Skeletal muscle cell (primary cell): ENCODE measurements around the gene C2CD2L.
A peak's percentile ranks its signal among the peaks of the same experiment; 100 is the strongest.
"Not testable (repeated sequence)": the region's sequence is repeated elsewhere in the genome, so short reads cannot be mapped to it uniquely, and the experiment has no call there.

Experiments
- DNase-seq: peaks from one replicate; pipeline ENCODE4 v3.0.0-alpha.2; 2010; ENCODE audit warnings: low read depth
- H3K4me3 ChIP-seq: 2 replicates; pipeline ENCODE4 v1.5.1; 2011; ENCODE audit warnings: low read depth, mild to moderate bottlenecking, control low read depth, low read length, moderate library complexity

The C2CD2L gene

DNA sequence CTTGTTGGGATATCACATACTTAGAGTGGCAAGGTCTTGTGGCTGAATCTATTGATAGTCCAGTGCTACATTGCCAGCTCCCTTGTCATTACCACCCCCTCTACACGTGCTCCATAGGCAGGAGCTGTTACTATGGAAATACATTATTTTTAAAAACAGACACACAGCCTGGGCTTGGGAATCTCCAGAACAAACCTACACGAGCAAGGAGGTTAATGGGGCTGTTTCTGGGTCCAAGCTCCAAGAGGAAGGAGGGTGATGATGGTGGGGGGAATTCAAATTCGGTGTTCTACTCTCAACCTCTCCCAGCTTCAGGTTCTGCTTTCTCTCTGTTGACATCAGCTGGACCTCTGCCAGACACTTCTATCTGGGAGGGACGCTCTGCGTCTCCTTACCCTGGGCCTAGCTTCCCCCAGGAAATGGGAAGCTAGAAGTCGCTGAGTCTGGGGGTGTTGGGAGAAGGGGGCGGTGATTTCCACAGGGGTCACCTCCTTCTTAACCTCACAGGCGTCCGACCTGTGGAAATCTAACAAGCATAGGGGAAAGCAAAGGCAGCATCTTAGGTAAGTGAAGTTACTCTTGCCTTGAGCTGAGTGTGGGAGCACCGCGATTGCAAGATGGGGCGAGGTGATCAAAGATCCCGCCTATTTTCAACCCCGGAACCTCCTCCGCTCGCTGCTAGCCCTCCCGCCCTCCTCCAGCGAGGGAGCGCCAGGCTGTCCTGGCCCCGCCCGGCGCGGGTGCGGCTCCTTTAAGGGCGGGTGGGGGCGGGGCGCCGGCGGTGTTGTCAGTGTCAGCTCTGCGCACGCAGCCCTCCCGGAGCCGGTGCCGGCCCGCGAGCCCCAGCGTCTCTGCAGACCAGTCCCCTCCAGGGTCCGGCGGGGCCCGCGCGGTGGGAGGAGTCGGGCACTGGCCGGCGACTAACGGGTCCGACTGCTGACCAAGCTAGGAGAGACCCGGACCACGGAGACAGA, at the start of gene C2CD2L:
Gene C2CD2L, plus strand, starts transcription at position 781 of the 974 bp plus-strand sequence. CDS start 398 bp downstream, outside the sequence.
- H3K4me3 ChIP-seq: peak within 1 kb of the TSS; percentile 75
- DNase-seq: peak; percentile 66

DNA sequence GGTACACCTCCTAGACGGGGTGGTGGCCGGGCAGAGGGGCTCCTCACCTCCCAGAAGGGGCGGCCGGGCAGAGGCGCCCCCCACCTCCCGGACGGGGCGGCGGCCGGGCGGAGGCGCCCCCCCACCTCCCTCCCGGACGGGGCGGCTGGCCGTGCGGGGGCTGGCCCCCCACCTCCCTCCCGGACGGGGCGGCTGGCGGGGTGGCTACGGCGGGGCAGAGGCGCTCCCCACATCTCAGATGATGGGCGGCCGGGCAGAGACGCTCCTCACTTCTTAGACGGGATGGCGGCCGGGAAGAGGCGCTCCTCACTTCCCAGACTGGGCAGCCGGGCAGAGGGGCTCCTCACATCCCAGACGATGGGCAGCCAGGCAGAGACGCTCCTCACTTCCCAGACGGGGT, 48.0 kb upstream of the C2CD2L start:
- H3K4me3 ChIP-seq, DNase-seq: not testable (repeated sequence)

DNA sequence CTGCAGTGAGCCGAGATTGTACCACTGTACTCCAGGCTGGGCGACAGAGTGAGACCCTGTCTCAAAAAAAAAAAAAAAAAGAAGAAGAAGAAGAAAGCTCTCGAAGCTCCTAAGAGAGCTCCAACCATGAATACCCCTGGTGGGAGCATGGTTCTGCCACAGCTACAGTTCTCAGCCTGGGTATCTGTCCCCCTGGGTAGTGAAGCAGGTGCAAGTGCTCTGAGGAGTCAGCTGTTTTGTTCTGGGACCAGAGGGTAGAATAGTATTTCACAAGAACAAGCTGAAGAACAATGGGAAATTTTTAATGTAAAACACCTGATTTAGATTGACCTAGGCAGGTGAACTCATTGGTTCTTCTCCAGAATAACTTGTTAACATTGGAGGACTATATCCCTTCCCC, 45.9 kb upstream of the C2CD2L start:
- no peak for DNase-seq
- H3K4me3 ChIP-seq: no peak overlapping the region

DNA sequence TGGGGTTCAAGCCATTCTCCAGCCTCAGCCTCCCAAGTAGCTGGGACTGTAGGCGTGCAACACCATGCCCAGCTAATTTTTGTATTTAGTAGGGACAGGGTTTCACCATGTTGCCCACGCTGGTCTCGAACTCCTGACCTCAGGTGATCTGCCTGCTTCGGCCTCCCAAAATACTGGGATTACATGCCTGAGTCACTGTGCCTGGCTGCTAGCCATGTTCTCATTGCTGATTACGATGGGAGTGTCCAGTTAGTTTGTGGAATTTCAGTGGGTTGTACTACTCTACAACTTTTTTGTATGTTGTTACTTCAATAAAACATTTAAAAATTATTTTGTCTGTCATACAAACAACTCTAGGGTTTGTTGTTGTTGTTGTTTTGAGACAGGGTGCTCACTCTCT, 44.4 kb upstream of the C2CD2L start:
- no peak overlapping the region for H3K4me3 ChIP-seq
- no peak for DNase-seq

DNA sequence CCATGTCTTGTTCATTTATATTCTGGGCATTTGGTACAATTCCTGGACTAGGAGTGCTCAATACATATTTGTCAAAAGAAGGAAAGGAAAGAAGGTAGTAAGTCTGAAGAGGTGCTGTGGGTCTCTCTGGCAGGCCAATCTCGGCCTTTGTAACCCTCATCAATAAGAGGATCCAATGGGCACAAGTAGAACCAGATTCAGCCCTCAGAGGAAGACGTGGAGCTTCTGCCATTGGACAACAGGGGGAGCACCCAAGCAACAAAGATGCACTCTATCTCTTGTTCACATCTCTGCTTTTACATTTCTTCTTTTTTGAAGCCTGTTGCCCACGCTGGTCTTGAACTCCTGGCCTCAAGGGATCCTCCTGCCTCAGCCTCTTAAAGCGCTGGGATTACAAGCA, 41.8 kb upstream of the C2CD2L start:
- DNase-seq: no peak

DNA sequence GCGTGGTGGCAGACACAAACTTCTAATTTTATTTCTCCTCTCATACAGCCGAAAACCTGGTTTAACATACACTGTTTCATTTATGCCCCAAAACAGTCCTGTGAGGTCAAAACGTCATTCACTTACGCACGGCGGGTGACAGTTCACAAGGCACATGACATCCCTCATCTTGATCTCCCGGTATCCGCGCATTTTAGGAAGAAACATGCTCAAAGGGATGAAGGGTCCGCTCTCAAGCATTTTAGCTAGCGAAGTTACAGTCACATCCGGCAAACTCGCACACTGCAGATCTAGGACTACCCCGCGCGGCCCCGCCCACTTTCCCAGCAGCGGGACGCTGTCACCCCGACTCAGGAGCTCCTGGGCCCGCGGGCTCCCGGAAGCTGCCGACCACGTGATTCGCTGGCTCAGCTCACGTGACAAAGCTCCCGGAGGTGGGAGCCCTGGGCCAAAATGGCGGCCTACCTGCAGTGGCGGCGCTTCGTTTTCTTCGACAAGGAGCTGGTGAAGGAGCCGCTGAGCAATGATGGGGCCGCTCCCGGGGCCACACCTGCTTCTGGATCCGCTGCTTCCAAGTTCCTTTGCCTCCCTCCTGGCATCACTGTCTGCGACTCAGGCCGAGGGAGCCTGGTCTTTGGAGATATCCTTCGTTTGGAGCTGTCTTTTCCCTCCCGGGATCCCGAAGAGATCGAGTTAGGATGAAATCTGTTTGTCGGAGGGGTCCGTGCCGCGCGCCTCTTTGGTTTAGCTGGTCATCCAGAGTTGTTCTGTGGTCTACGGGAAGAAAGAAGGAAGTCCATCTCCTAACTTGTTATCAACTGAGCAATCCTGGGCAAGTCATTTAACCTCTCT, 39.5 kb upstream of the C2CD2L start, which contains the start of gene VPS11:
Gene VPS11, plus strand, starts transcription at position 448 of the 852 bp plus-strand sequence. Its CDS starts 6 bp downstream, at position 454.
- peak within 1 kb of the TSS; percentile 83 for H3K4me3 ChIP-seq
- DNase-seq: peak; percentile 78

More for the DNA sequence above, 41.8 kb upstream of the C2CD2L start:
- H3K4me3 ChIP-seq: no peak overlapping the region

DNA sequence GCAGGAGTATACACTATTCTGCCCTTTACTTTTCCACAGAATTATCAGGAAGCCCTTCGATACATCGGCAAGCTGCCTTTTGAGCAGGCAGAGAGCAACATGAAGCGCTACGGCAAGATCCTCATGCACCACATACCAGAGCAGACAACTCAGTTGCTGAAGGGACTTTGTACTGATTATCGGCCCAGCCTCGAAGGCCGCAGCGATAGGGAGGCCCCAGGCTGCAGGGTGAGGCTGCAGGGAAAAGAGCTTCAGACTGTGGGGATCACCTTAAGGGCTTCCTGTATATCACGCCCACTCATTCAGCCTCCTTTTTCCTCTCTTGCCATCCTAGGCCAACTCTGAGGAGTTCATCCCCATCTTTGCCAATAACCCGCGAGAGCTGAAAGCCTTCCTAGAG, 29.3 kb upstream of the C2CD2L start:
- no peak overlapping the region for H3K4me3 ChIP-seq
- no peak for DNase-seq

DNA sequence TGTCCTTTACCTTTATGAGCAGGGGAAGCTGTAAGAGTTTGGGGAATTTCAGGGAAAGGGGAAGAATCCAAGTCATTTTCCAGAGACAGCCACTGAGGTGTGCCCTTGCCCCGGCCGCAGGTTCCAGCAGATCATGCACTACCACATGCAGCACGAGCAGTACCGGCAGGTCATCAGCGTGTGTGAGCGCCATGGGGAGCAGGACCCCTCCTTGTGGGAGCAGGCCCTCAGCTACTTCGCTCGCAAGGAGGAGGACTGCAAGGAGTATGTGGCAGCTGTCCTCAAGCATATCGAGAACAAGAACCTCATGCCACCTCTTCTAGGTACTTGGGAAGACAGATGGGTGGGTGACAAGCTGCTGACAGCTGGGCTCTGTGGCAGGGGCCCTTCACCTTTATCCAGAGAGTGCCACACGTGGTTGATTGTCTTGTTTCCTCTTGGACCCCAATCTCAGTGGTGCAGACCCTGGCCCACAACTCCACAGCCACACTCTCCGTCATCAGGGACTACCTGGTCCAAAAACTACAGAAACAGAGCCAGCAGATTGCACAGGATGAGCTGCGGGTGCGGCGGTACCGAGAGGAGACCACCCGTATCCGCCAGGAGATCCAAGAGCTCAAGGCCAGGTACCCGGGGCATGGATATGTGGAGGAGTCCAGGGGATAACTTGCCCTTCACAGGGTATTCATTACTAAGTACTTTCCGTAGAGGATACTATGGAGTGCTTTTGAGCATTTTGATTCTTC, 28.3 kb upstream of the C2CD2L start:
- DNase-seq: no peak
- H3K4me3 ChIP-seq: no peak overlapping the region

DNA sequence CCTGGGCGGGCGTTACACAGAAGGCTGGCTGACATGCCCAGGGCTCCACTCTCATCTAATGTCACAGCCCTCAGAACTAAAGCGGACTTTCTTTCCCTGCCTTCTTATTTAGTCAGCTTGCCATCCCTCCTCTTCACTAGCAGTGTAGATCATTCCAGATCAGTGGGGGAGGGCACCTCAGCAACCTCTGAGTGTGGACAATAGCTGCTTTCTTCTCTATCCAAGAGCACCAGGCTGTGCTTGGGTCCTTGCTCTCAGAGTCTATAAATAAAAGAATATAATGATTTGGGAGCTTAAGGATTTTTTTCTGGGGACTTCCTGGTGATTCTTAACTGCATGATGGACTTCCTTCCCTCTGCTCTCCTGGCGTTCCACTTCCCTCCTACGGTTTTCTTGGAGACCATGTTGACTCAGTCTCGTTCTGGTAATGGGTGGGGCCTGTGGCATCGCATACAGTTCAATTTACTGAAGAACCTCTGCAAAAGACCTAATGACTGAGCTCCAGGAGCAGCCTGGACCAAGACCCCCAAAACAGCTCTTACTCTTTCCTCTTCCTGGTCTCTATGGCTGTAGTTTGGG, 25.4 kb upstream of the C2CD2L start:
- DNase-seq: no peak
- H3K4me3 ChIP-seq: no peak overlapping the region

DNA sequence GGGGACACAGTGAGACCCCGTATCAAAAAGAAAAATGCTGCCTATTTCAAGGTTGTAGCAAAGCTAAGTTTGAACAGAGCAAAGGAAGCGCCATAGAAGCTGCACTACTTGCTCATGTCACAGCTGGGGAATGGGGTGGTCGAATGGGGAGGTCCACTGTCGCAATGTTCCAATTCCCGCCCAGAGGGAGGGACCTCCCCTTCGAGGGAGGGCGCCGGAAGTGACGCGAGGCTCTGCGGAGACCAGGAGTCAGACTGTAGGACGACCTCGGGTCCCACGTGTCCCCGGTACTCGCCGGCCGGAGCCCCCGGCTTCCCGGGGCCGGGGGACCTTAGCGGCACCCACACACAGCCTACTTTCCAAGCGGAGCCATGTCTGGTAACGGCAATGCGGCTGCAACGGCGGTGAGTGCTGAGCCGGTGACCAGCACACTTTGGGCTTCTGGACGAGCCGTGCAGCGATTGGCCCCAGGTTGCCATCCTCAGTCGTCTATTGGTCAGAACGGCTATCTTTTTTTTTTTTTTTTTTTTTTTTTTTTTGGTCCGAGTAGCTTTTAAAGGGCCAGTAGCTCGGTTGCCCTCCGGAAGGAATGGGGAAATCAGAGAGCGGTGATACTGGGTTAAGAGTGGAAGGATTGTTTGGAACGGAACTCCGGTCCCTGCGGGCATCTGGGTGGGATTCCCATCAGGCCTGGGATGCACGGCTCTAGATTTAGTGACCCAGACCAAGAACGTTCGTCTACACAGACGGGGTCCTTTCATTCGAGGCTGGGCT, 22.3 kb upstream of the C2CD2L start, which contains the start of gene HMBS:
Gene HMBS, plus strand, starts transcription at position 219 of the 774 bp plus-strand sequence. Its CDS starts 153 bp downstream, at position 372.
- peak within 1 kb of the TSS; percentile 86 for H3K4me3 ChIP-seq
- peak; percentile 88 for DNase-seq

DNA sequence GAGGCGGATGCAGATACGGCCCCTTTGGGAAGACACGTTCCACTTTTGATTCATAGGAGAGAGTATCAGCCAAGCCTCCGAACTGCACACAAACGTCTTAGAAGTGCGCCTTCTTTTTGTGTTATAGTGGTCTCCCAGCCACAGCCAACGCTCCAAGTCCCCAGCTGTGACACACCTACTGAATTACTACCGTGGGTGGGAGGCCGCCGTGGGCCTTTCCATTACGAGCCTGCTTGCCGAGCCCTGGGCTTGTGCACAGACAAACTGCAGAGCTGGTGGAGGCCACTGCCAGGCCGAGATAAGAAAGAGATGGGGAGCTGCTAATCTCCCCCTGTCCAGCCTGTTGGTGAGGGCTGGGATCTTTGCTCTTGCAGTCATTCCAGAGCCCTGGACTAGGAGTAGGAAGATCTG, 21.7 kb upstream of the C2CD2L start:
- H3K4me3 ChIP-seq: peak overlapping the region; percentile 86
- DNase-seq: no peak

DNA sequence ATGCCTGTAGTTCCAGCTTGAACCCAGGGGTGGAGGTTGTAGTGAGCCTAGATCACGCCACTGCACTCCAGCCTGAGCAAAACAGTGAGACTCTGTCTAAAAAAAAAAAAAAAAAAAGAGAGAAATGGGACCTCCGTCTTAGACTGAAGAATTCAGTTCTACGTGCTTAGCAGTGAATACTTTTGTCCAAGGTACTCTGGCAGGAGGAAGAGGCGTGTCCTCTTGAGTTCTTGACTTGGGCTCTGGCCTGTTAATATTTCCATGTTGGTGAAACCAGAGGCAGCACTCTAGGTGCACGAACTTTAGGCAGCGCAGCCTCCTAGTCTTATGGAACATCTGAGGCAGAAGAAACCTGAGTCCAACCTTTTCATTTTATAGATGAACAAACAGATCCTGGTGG, 20.0 kb upstream of the C2CD2L start:
- DNase-seq: no peak
- no peak overlapping the region for H3K4me3 ChIP-seq

DNA sequence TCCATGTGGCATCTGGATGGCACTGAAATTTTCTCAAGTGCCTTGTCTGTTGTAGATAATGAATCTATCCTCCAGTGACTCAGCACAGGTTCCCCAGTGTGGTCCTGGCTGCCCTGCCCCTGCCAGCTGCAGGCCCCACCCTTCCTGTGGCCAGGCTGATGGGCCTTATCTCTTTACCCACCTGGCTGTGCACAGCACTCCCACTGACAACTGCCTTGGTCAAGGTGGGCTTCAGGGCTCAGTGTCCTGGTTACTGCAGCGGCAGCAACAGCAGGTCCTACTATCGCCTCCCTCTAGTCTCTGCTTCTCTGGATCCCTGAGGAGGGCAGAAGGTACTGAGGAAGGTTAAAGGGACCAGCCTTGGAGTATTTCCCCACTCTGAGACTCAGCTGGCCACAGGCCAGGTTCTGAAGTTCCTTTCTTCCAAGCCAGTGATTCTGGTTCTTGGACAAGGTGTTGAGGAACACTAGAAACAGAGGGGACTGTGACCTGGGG, 19.4 kb upstream of the C2CD2L start:
- DNase-seq: no peak
- H3K4me3 ChIP-seq: no peak overlapping the region

DNA sequence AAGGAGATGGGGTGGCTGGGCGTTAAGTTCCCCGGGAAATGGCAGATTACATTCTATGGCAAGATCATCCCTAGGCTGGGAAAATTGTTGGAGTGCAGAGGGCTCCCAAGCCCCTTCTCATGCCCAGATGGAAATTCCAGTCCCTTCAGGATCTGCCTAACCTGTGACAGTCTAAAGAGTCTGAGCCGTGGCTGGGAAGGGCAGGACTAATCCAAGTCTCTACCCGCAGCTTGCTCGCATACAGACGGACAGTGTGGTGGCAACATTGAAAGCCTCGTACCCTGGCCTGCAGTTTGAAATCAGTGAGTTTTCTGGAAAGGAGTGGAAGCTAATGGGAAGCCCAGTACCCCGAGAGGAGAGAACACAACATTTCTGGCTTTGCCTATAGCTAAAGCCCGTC, 18.7 kb upstream of the C2CD2L start:
- no peak overlapping the region for H3K4me3 ChIP-seq
- DNase-seq: no peak

DNA sequence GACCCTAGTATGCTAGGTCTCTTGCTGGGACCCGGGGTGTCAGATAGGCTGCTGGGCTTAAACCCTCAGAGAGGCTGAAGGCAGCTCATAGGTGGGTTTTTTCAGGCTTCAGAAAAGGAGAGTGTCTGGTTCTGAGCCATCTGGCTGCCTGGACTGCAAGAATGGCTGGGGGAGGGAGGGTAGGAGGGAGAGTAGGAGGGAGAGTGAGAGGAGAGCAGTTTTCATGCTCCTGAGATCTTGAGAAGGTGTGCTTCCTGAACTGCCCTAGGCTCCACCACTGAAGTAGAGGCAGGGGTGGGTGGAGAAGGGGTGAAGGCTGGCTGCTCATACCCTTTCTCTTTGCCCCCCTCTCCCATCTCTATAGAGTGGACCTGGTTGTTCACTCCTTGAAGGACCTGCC, 17.8 kb upstream of the C2CD2L start:
- DNase-seq: no peak
- no peak overlapping the region for H3K4me3 ChIP-seq

DNA sequence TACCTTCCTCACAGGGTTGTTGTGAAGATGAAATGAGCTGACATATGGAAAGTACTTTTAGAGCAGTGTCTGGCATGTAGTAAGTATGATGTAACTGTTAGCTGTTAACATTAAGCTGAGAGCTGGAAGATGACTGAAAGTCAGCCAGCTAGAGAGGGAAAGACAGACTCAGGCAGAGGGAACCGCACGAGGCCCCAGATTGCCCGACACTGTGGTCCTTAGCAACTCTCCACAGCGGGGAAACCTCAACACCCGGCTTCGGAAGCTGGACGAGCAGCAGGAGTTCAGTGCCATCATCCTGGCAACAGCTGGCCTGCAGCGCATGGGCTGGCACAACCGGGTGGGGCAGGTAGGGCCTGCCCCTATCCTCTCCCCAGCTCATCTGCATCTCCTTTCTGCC, 16.0 kb upstream of the C2CD2L start:
- no peak for DNase-seq
- no peak overlapping the region for H3K4me3 ChIP-seq

DNA sequence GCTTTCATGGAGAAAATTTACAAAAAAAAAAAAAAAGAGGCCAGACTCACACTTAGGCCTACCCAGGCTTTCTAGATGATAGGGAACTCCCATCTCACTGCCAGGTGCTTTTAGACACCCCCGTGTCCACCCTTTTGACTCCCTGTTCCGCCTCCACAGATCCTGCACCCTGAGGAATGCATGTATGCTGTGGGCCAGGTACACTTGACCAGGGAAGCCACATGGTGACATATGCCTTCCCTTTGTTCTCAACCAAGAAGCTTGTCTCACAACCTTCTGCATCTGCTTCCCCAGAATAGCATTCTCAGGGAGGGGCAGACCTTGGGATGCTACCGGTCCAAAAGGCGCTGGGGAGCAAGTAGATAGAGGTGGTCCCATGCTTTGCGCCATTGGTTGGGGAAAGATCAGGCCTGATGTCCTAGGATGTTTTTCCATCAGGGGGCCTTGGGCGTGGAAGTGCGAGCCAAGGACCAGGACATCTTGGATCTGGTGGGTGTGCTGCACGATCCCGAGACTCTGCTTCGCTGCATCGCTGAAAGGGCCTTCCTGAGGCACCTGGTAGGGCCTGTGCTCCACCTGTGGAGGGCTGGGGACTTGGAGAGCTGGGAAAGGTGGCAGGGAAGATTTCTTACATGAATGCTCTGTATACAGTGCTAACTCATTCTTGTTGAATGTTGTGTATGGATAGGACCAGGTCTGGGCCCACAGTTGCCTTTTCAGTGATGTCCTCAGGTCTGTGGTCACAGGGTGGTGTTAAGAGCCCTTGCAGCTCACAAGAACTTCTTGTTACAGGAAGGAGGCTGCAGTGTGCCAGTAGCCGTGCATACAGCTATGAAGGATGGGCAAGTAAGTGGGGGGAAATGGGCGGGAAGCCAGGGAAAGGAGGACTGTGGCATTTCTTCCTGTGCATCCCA, 14.9 kb upstream of the C2CD2L start:
- no peak for DNase-seq
- H3K4me3 ChIP-seq: peak overlapping the region; percentile 62
